HCT116 (cell line): ENCODE results near the gene YWHAQ. TPM values are rescaled to one million over a fixed set of nuclear protein-coding genes. Genes with fewer than 3 reads are reported as not detected.

Experiments used
- ATAC-seq: fragments of 200-7000 bp; cut with Tn5 transposase; 2 replicates; pipeline ENCODE4 v1.9.1; 2020; ENCODE audit warnings: mild to moderate bottlenecking, moderate library complexity
- BruUV-seq: library from RNA; stranded (reverse); fragments of 400-500 nt; replicated peaks from 2 replicates; lab custom pipeline; 2021; lab: Mats Ljungman, UMichigan
- CTCF ChIA-PET: fragments of 300-600 bp; sonication (Branson Sonifier 250); formaldehyde crosslinking; loops from one replicate; lab custom pipeline; 2021; ENCODE audit warnings: antibody characterized with exemption; lab: Charles Lee
- POLR2A ChIA-PET: fragments of 300-600, 350-600 bp; sonication (Branson Sonifier 250); formaldehyde crosslinking; loops from one replicate; lab custom pipeline; 2021; ENCODE audit warnings: antibody characterized with exemption; lab: Charles Lee
- RAD21 ChIA-PET, 2 experiments: fragments of 300-600 bp; sonication (Branson Sonifier 250); formaldehyde crosslinking; loops; one replicate each; lab custom pipeline; 2023; ENCODE audit warnings: low total read pairs in 2 of 2; ENCODE audit not compliant: uncharacterized antibody in 2 of 2, unreplicated experiment in 2 of 2, low non-redundant PET in 1 of 2; lab: Charles Lee
- DNase-seq: peaks from one replicate; pipeline ENCODE4 v3.0.0-alpha.2; 2010; ENCODE audit warnings: low read depth, low spot score
- H2AFZ ChIP-seq: fragments of 200-600 bp; shearing (Covaris generic), sonication (generic); 2 replicates; pipeline ENCODE4 v1.6.1; 2017; ENCODE audit warnings: low read depth, mixed run types, mixed read lengths, antibody characterized with exemption, low read length; ENCODE audit not compliant: poor library complexity, severe bottlenecking
- H3K27ac ChIP-seq: 2 replicates; pipeline ENCODE4 v1.5.1; 2012; ENCODE audit warnings: low read depth, low read length
- H3K27me3 ChIP-seq: fragments of 200-600 bp; sonication (generic); 2 replicates; pipeline ENCODE4 v1.6.1; 2016; ENCODE audit warnings: mixed run types, low read length, mixed read lengths; ENCODE audit not compliant: insufficient read depth
- H3K36me3 ChIP-seq, 2 experiments: fragments of 200-500 bp in 1 of 2; fragments of 200-600 bp in 1 of 2; sonication (Bioruptor generic) in 1 of 2; sonication (generic) in 1 of 2; 2 replicates each; pipeline versions ENCODE4 v1.5.1 to v1.6.1; 2014 to 2016; ENCODE audit warnings: low read length in 2 of 2, inconsistent platforms in 1 of 2, mixed read lengths in 1 of 2, mixed run types in 1 of 2; ENCODE audit not compliant: insufficient read depth in 2 of 2, control insufficient read depth in 1 of 2
- H3K4me1 ChIP-seq, 2 experiments: fragments of 200-600 bp in 1 of 2; sonication (generic) in 1 of 2; 2 replicates each; pipeline versions ENCODE4 v1.5.1 to v1.6.1; 2012 to 2017; ENCODE audit warnings: low read length in 2 of 2, inconsistent platforms in 1 of 2, mild to moderate bottlenecking in 1 of 2, mixed read lengths in 1 of 2, mixed run types in 1 of 2, moderate library complexity in 1 of 2; ENCODE audit not compliant: insufficient read depth in 2 of 2, control insufficient read depth in 1 of 2
- H3K4me2 ChIP-seq: fragments of 200-600 bp; sonication (generic); 2 replicates; pipeline ENCODE4 v1.6.1; 2017; ENCODE audit warnings: mixed run types, low read length, mixed read lengths
- H3K4me3 ChIP-seq, 2 experiments: fragments of 200-600 bp in 1 of 2; sonication (generic) in 1 of 2; replicated peaks in 1 of 2; 2 replicates each; pipeline ENCODE4 v1.5.1; 2011 to 2016; ENCODE audit warnings: low read length in 2 of 2, control low read depth in 1 of 2, low read depth in 1 of 2, mild to moderate bottlenecking in 1 of 2, mixed read lengths in 1 of 2, mixed run types in 1 of 2
- H3K79me2 ChIP-seq: fragments of 200-600 bp; sonication (generic); 2 replicates; pipeline ENCODE4 v1.6.1; 2017; ENCODE audit warnings: mild to moderate bottlenecking, mixed run types, low read length, moderate library complexity, mixed read lengths; ENCODE audit not compliant: insufficient read depth
- H3K9ac ChIP-seq: fragments of 200-600 bp; sonication (generic); 2 replicates; pipeline ENCODE4 v1.6.1; 2016; ENCODE audit warnings: low read length, mixed read lengths
- H3K9me2 ChIP-seq: fragments of 200-600 bp; sonication (generic), shearing (Covaris generic); 2 replicates; pipeline ENCODE4 v1.6.1; 2017; ENCODE audit warnings: mixed run types, mild to moderate bottlenecking, moderate library complexity; ENCODE audit not compliant: insufficient read depth
- H3K9me3 ChIP-seq, 2 experiments: fragments of 200-500 bp in 1 of 2; fragments of 200-600 bp in 1 of 2; sonication (Bioruptor generic) in 1 of 2; sonication (generic) in 1 of 2; 2 replicates each; pipeline ENCODE4 v1.6.1; 2014 to 2017; ENCODE audit warnings: low read length in 2 of 2, mixed read lengths in 2 of 2, inconsistent platforms in 1 of 2, low read depth in 1 of 2, mild to moderate bottlenecking in 1 of 2, mixed run types in 1 of 2, moderate library complexity in 1 of 2; ENCODE audit not compliant: control insufficient read depth in 1 of 2, insufficient read depth in 1 of 2
- H4K20me1 ChIP-seq: fragments of 200-600 bp; sonication (generic), shearing (Covaris generic); 2 replicates; pipeline ENCODE4 v1.6.1; 2017; ENCODE audit warnings: mixed run types, mild to moderate bottlenecking, moderate library complexity; ENCODE audit not compliant: insufficient read depth
- CEBPB ChIP-seq: IDR thresholded peaks from 2 replicates; pipeline ENCODE4 v1.6.1; 2012; ENCODE audit warnings: low read depth
- EGR1 ChIP-seq: IDR thresholded peaks from 2 replicates; pipeline ENCODE4 v1.6.1; 2012; ENCODE audit warnings: low read depth
- FOSL1 ChIP-seq: IDR thresholded peaks from 2 replicates; pipeline ENCODE4 v1.6.1; 2012; ENCODE audit warnings: low read depth
- MAX ChIP-seq: IDR thresholded peaks from 2 replicates; pipeline ENCODE4 v1.6.1; 2012
- POLR2AphosphoS5 ChIP-seq: IDR thresholded peaks from 2 replicates; pipeline ENCODE4 v1.6.1; 2011; ENCODE audit warnings: mild to moderate bottlenecking, low read depth, low read length, moderate library complexity
- RAD21 ChIP-seq: IDR thresholded peaks from 2 replicates; pipeline ENCODE4 v1.6.1; 2012; ENCODE audit warnings: low read depth, mild to moderate bottlenecking
- SIN3A ChIP-seq: IDR thresholded peaks from 2 replicates; pipeline ENCODE4 v1.6.1; 2012; ENCODE audit warnings: low read depth
- SRF ChIP-seq: IDR thresholded peaks from 2 replicates; pipeline ENCODE4 v1.6.1; 2012; ENCODE audit warnings: low read depth
- intact Hi-C: fragments of 100-400 bp; cut with micrococcal nuclease; formaldehyde crosslinking; loops from 2 replicates; pipeline ENCODE4 v1.10.0; 2022
- total RNA-seq: library from RNA; stranded (reverse); gene quantifications from one replicate; pipeline ENCODE4 v1.2.1, GENCODE V29; 2021; ENCODE audit not compliant: unreplicated experiment
- TF ChIP-seq, protein P1 (sequence below): IDR thresholded peaks from 2 replicates; pipeline ENCODE4 v1.6.1; 2012; ENCODE audit warnings: low read depth

The YWHAQ gene
- total RNA-seq, 1 experiment from 2014 or later, result 365 TPM

DNA sequence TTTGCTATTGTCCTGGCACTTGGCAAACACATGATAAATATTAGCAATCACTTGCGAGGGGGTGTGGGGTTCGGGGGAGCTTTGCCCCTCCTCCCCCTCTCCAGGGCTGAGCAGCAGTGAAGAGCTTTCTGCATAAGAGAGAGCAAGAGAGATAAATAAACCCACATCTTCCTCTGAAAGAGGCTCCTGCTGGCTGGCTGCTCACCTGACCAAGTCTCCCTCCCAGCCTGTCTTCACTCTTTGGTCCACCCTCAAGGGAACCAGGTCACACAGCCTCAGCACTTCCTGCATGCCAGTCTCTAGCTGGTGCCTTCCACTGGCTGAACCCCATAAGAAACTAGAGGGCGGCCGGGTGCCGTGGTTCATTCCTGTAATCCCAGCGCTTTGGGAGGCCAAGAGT lies 18.5 kb upstream of the YWHAQ start:
- Histone ChIP-seq H2AFZ (no peak overlapping the region), H3K9ac (no peak overlapping the region), H3K4me3 (no peak overlapping the region), H3K4me2 (no peak overlapping the region), H3K27ac (no peak overlapping the region), H3K79me2 (no peaks in the 10 kb centered on the region), H3K9me3 (no peaks in the 10 kb centered on the region), H3K36me3 (no peaks in the 10 kb centered on the region), H3K9me2 (no peaks in the 10 kb centered on the region), H4K20me1 (no peaks in the 10 kb centered on the region), H3K27me3 (peaks cover 3% of the 10 kb centered on the region; the same call in 1 of the 2 replicates), H3K4me1 (peaks cover 0 to 7% of the 10 kb centered on the region in 2 experiments; a peak in 1 of 4 replicates)
- RAD21 ChIA-PET, result no interaction called here
- ATAC-seq (no peak), DNase-seq (no peak)
- POLR2A ChIA-PET, result interaction anchor here (0.6 kb wide), 1 partner anchor 18 kb away, joined by 3 read pairs; the partner anchor contains the start of gene YWHAQ
- intact Hi-C loops, result no loop called here
- no TSS peak for BruUV-seq
- CTCF ChIA-PET, result no interaction called here
- TF ChIP-seq, protein P1, sequence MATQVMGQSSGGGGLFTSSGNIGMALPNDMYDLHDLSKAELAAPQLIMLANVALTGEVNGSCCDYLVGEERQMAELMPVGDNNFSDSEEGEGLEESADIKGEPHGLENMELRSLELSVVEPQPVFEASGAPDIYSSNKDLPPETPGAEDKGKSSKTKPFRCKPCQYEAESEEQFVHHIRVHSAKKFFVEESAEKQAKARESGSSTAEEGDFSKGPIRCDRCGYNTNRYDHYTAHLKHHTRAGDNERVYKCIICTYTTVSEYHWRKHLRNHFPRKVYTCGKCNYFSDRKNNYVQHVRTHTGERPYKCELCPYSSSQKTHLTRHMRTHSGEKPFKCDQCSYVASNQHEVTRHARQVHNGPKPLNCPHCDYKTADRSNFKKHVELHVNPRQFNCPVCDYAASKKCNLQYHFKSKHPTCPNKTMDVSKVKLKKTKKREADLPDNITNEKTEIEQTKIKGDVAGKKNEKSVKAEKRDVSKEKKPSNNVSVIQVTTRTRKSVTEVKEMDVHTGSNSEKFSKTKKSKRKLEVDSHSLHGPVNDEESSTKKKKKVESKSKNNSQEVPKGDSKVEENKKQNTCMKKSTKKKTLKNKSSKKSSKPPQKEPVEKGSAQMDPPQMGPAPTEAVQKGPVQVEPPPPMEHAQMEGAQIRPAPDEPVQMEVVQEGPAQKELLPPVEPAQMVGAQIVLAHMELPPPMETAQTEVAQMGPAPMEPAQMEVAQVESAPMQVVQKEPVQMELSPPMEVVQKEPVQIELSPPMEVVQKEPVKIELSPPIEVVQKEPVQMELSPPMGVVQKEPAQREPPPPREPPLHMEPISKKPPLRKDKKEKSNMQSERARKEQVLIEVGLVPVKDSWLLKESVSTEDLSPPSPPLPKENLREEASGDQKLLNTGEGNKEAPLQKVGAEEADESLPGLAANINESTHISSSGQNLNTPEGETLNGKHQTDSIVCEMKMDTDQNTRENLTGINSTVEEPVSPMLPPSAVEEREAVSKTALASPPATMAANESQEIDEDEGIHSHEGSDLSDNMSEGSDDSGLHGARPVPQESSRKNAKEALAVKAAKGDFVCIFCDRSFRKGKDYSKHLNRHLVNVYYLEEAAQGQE, result no peak
- TF ChIP-seq POLR2AphosphoS5, result no peak
- TF ChIP-seq SIN3A, result no peak
- no peak for TF ChIP-seq CEBPB
- no peak for TF ChIP-seq FOSL1
- no peak for TF ChIP-seq SRF
- no peak for TF ChIP-seq RAD21
- TF ChIP-seq EGR1, result no peak
- no peak for TF ChIP-seq MAX
